GM12878 (cell line): Measurements from ENCODE around the gene TRAF3IP1. TPM values are rescaled to one million over a fixed set of nuclear protein-coding genes. Genes with fewer than 3 reads are reported as not detected.
"Not testable (repeated sequence)": the region's sequence is repeated elsewhere in the genome, so short reads cannot be mapped to it uniquely, and the experiment has no call there.

Experiments used
- ATAC-seq: fragments of 200-7000 bp; cut with Tn5 transposase; 3 replicates; pipeline ENCODE4 v1.9.1; 2020; ENCODE audit warnings: mild to moderate bottlenecking, moderate library complexity
- BruUV-seq: library from RNA; stranded (reverse); fragments of 400-500 nt; replicated peaks from 2 replicates; lab custom pipeline; 2021; lab: Mats Ljungman, UMichigan
- CTCF ChIA-PET: fragments of 300-600 bp; sonication (Branson Sonifier 250); formaldehyde crosslinking; extraction: SDS; loops from one replicate; lab custom pipeline; 2021; ENCODE audit warnings: inconsistent platforms; lab: Yijun Ruan, JAX
- POLR2A ChIA-PET: fragments of 350-600 bp; formaldehyde crosslinking; extraction: SDS; loops from one replicate; lab custom pipeline; 2021; ENCODE audit warnings: inconsistent platforms; lab: Charles Lee
- RAD21 ChIA-PET: fragments of 300-600 bp; sonication (Branson Sonifier 250); formaldehyde crosslinking; loops from one replicate; lab custom pipeline; 2023; ENCODE audit warnings: antibody characterized with exemption; ENCODE audit not compliant: unreplicated experiment; lab: Charles Lee
- SMC1A ChIA-PET: fragments of 300-600 bp; sonication (Branson Sonifier 250); formaldehyde crosslinking; loops from one replicate; lab custom pipeline; 2023; ENCODE audit not compliant: unreplicated experiment, uncharacterized antibody; lab: Charles Lee
- DNase-seq: peaks from one replicate; pipeline ENCODE4 v3.0.0-alpha.2; 2011; ENCODE audit warnings: low read depth, low spot score
- FAIRE-seq: peaks from 3 replicates; lab custom pipeline; 2011; peaks lifted over from hg19 to GRCh38; lab: Jason Lieb, UNC
- H2AFZ ChIP-seq: 2 replicates; pipeline ENCODE4 v1.6.0; 2011; ENCODE audit warnings: low read depth, low read length, control low read depth; ENCODE audit not compliant: control insufficient read depth
- H3K27ac ChIP-seq: 2 replicates; pipeline ENCODE4 v1.5.1; 2011; ENCODE audit warnings: control low read depth; ENCODE audit not compliant: control insufficient read depth, insufficient read depth
- H3K27me3 ChIP-seq, 2 experiments: replicated peaks in 1 of 2; 2 replicates each; pipeline versions ENCODE4 v1.6.0 to v1.6.1; 2011; ENCODE audit warnings: low read length in 1 of 2; ENCODE audit not compliant: control insufficient read depth in 2 of 2, insufficient read depth in 2 of 2
- H3K36me3 ChIP-seq, 2 experiments: 2 replicates each; pipeline ENCODE4 v1.5.1; 2011; ENCODE audit warnings: low read length in 1 of 2; ENCODE audit not compliant: control insufficient read depth in 2 of 2, insufficient read depth in 2 of 2
- H3K4me1 ChIP-seq: 2 replicates; pipeline ENCODE4 v1.6.1; 2011; ENCODE audit warnings: mild to moderate bottlenecking, low read length, moderate library complexity, mixed read lengths; ENCODE audit not compliant: control insufficient read depth, insufficient read depth
- H3K4me2 ChIP-seq: 2 replicates; pipeline ENCODE4 v1.6.0; 2011; ENCODE audit warnings: control low read depth; ENCODE audit not compliant: control insufficient read depth, insufficient read depth
- H3K4me3 ChIP-seq: fragments of 200-600 bp; sonication (generic); 2 replicates; pipeline ENCODE4 v1.5.1; 2016
- H3K79me2 ChIP-seq: 2 replicates; pipeline ENCODE4 v1.6.0; 2011; ENCODE audit warnings: low read length; ENCODE audit not compliant: control insufficient read depth, insufficient read depth
- H3K9ac ChIP-seq: 2 replicates; pipeline ENCODE4 v1.8.0; 2011; ENCODE audit warnings: low read length, control low read depth, mixed read lengths; ENCODE audit not compliant: control insufficient read depth, insufficient read depth
- H3K9me3 ChIP-seq: replicated peaks from 3 replicates; pipeline ENCODE4 v1.5.1; 2011; ENCODE audit warnings: mild to moderate bottlenecking, low read length; ENCODE audit not compliant: control insufficient read depth, insufficient read depth
- H4K20me1 ChIP-seq: 2 replicates; pipeline ENCODE4 v1.6.0; 2011; ENCODE audit not compliant: control insufficient read depth, insufficient read depth
- ATF7 ChIP-seq: fragments of 450-650 bp; IDR thresholded peaks from 2 replicates; pipeline ENCODE4 v1.6.1; 2016; ENCODE audit warnings: low read depth, mild to moderate bottlenecking
- BACH1 ChIP-seq: fragments of 450-650 bp; IDR thresholded peaks from 2 replicates; pipeline ENCODE4 v1.6.1; 2017; ENCODE audit warnings: mild to moderate bottlenecking, borderline replicate concordance
- BMI1 ChIP-seq: fragments of 450-650 bp; IDR thresholded peaks from 2 replicates; pipeline ENCODE4 v1.6.1; 2016; ENCODE audit warnings: mild to moderate bottlenecking, moderate library complexity, borderline replicate concordance
- EGR1 ChIP-seq, 2 experiments: IDR thresholded peaks; 1 replicate in 1 of 2; 2 replicates in 1 of 2; pipeline ENCODE4 v1.6.1; 2011 to 2012; ENCODE audit warnings: low read depth in 2 of 2, low read length in 2 of 2, borderline replicate concordance in 1 of 2, mild to moderate bottlenecking in 1 of 2, moderate library complexity in 1 of 2
- ELK1 ChIP-seq: IDR thresholded peaks from 2 replicates; pipeline ENCODE4 v1.6.1; 2012; ENCODE audit warnings: low read depth, low read length, improper control_type of control experiment
- FOXM1 ChIP-seq: IDR thresholded peaks from 2 replicates; pipeline ENCODE4 v1.6.1; 2012; ENCODE audit warnings: low read depth, mild to moderate bottlenecking, inconsistent platforms, low read length, moderate library complexity
- HDAC2 ChIP-seq: fragments of 200-600 bp; sonication (generic); IDR thresholded peaks from 2 replicates; pipeline ENCODE4 v1.6.1; 2017
- KLF5 ChIP-seq: fragments of 450-650 bp; IDR thresholded peaks from 2 replicates; pipeline ENCODE4 v1.6.1; 2014; ENCODE audit warnings: mild to moderate bottlenecking; ENCODE audit not compliant: partially characterized antibody
- MAX ChIP-seq: IDR thresholded peaks from 2 replicates; pipeline ENCODE4 v1.6.1; 2012; ENCODE audit warnings: low read depth, low read length, improper control_type of control experiment
- MTA3 ChIP-seq: IDR thresholded peaks from 2 replicates; pipeline ENCODE4 v1.6.1; 2012; ENCODE audit warnings: low read length, inconsistent platforms, borderline replicate concordance
- NFIC ChIP-seq: IDR thresholded peaks from 2 replicates; pipeline ENCODE4 v1.6.1; 2012; ENCODE audit warnings: low read depth, mild to moderate bottlenecking, inconsistent platforms, low read length, moderate library complexity
- SMAD5 ChIP-seq: IDR thresholded peaks from 2 replicates; pipeline ENCODE4 v1.6.1; 2016; ENCODE audit warnings: antibody characterized with exemption, low read depth
- SPI1 ChIP-seq: IDR thresholded peaks from 2 replicates; pipeline ENCODE4 v1.6.1; 2011; ENCODE audit warnings: low read depth, mild to moderate bottlenecking, low read length, moderate library complexity, borderline replicate concordance; ENCODE audit not compliant: insufficient read depth
- ZNF274 ChIP-seq: IDR thresholded peaks from one replicate; pipeline ENCODE4 v1.8.0; 2011; ENCODE audit not compliant: insufficient read length, insufficient read depth
- WGBS: methylation state at CpG from one replicate; pipeline ENCODE4 v1.1.6; 2016; ENCODE audit warnings: low lambda C conversion rate; ENCODE audit not compliant: insufficient replicate concordance, insufficient coverage; ENCODE audit errors: missing lambda C conversion rate; 5-methylcytosine and 5-hydroxymethylcytosine counted together
- in situ Hi-C: fragments of 300-500 bp; cut with MboI; formaldehyde crosslinking; loops from 9 replicates; pipeline ENCODE4 v1.14.3; 2018; ENCODE audit warnings: mixed read lengths
- intact Hi-C: fragments of 100-400 bp; cut with micrococcal nuclease; formaldehyde crosslinking; loops from one replicate; pipeline ENCODE4 v1.14.2; 2022; ENCODE audit not compliant: unreplicated experiment
- polyA plus RNA-seq, 11 experiments: library from polyadenylated mRNA; depleted of rRNA in 4 of 11; unstranded in 6 of 11; stranded (reverse) in 5 of 11; fragments of >200 nt; fragmentation: Nextera tagmentation in 4 of 11; fragmentation: Illumina TruSeq in 1 of 11; extraction: Ambion mirVana in 4 of 11; extraction: Trizol in 1 of 11; gene quantifications; 1 replicate in 1 of 11; 2 replicates in 10 of 11; pipeline versions ENCODE4 v1.2.1 to v1.2.3, GENCODE V29; 2011 to 2016; ENCODE audit warnings: inconsistent platforms in 2 of 11, missing spikeins in 2 of 11, low read depth in 1 of 11
- total RNA-seq, 4 experiments: library from RNA; depleted of rRNA in 3 of 4; stranded (reverse); fragments of >200 nt in 3 of 4; fragmentation: Illumina TruSeq in 1 of 4; extraction: Trizol in 1 of 4; gene quantifications; 2 replicates each; pipeline versions ENCODE4 v1.2.1 to v1.2.3, GENCODE V29; 2013 to 2021

Gene TRAF3IP1
- total and polyA plus RNA-seq, 10 of the 15 experiments (the other 5 are each of a cell fraction or from before 2014, with no cell fraction given), result 1.6 to 7.5 (median 3.6) TPM

GRCh38 chr2:238271061-238271554 is 49.2 kb upstream of the TRAF3IP1 start:
- in situ Hi-C loops, result no loop called here
- intact Hi-C loops, result no loop called here
- Histone ChIP-seq H3K27ac (no peak overlapping the region), H3K79me2 (no peaks in the 10 kb centered on the region), H3K9ac (no peak overlapping the region), H3K27me3 (no peaks in the 10 kb centered on the region), H3K36me3 (peaks cover 8 to 43% of the 10 kb centered on the region in 2 experiments; a peak in 3 of 4 replicates), H3K4me1 (no peaks in the 10 kb centered on the region), H3K4me3 (no peak overlapping the region), H2AFZ (no peak overlapping the region), H4K20me1 (no peaks in the 10 kb centered on the region), H3K4me2 (no peak overlapping the region), H3K9me3 (no peaks in the 10 kb centered on the region)
- BruUV-seq, result no TSS peak
- 92% methylated on average over 13 of the region's 13 CpGs for WGBS
- FAIRE-seq (no peak), ATAC-seq (no peak), DNase-seq (no peak)
- POLR2A ChIA-PET, result no interaction called here
- RAD21 ChIA-PET, result no interaction called here
- SMC1A ChIA-PET, result no interaction called here
- TF ChIP-seq ELK1 (no peak), EGR1 (IDR thresholded peaks at IDR 0.05; ENCODE audit: borderline replicate concordance in 1 of 2, low read depth in 2 of 2, low read length in 2 of 2) (no peak), BMI1 (no peak), KLF5 (no peak), SMAD5 (no peak), BACH1 (no peak), NFIC (no peak), HDAC2 (no peak), SPI1 (no peak), FOXM1 (no peak), ZNF274 (no peak), MTA3 (no peak), ATF7 (no peak), MAX (no peak)
- CTCF ChIA-PET, result no interaction called here

GRCh38 chr2:238271686-238272085 is 48.6 kb upstream of the TRAF3IP1 start:
- H4K20me1 ChIP-seq, in situ Hi-C loops, CTCF ChIA-PET, RAD21 ChIA-PET, POLR2A ChIA-PET, FAIRE-seq, H3K79me2 ChIP-seq, BruUV-seq, H3K9me3 ChIP-seq, ATAC-seq, H3K9ac ChIP-seq, H3K4me3 ChIP-seq, H3K27me3 ChIP-seq, DNase-seq, H3K4me1 ChIP-seq, SMC1A ChIA-PET, H3K4me2 ChIP-seq, H2AFZ ChIP-seq, intact Hi-C loops, H3K27ac ChIP-seq: not testable (repeated sequence)
- peaks cover 10 to 47% of the 10 kb centered on the region in 2 experiments for H3K36me3 ChIP-seq
- WGBS, result 95% methylated on average over 8 of the region's 8 CpGs
